Skin of body (tissue), 2 donors: ENCODE measurements around the gene RGS6. TPM values are rescaled to one million over a fixed set of nuclear protein-coding genes. Genes with fewer than 3 reads are reported as not detected.

Source experiments
- DNase-seq: peaks from one replicate; lab custom pipeline; 2025; lab: John Stamatoyannopoulos, UW
- total RNA-seq: library from RNA; depleted of rRNA; stranded (reverse); fragments of >200 nt; gene quantifications from one replicate; pipeline ENCODE4 v1.2.3, GENCODE V29; 2014

The RGS6 gene
- total RNA-seq, 1 donor from 2014 or later: 3.9 TPM

DNA sequence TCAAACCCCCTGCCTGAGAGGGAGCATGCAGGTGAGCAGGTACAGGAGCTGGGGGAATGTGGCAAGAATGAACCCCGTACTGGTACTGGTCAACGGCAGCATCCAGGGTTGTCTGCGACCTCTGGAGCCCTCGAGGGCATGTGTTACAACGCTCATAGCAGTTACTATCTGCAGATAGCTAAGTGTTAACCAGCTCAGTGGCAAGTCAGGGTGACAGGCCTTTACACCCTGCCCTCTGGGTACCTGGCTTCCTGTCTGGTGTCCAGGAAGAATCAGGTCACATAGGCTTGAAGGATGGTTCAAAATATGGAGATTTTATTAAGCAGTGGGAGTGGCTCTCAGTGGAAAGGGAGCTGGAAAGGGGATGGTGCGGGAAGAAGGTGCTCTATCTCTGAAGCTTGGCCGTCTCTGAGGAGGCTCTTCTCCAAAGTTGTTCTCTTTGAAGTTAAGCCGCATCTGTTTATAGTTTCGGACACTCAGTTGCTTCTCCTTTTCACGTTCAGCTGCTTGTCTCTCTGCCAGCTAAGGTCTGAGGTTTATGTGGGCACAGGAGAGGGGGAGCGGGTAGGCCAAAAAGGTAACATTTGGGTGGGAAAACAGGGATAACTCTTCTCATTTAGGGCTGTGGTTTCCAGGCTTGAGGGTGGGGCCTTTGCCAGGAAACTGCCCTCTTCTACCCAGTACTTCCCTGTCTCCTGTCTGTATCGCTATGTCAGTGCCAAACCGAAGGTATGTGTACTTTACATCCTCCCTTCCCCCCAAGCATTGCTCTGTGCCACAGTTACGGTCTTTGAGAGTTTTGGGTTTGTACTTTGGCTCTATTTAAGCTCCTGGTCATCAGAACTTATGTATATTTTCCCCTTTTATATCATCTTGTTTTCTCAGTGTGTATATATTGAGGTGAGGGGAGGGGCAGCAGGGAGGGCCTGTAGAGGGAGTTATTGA is 305.8 kb downstream of the RGS6 start:
- no peak for DNase-seq

DNA sequence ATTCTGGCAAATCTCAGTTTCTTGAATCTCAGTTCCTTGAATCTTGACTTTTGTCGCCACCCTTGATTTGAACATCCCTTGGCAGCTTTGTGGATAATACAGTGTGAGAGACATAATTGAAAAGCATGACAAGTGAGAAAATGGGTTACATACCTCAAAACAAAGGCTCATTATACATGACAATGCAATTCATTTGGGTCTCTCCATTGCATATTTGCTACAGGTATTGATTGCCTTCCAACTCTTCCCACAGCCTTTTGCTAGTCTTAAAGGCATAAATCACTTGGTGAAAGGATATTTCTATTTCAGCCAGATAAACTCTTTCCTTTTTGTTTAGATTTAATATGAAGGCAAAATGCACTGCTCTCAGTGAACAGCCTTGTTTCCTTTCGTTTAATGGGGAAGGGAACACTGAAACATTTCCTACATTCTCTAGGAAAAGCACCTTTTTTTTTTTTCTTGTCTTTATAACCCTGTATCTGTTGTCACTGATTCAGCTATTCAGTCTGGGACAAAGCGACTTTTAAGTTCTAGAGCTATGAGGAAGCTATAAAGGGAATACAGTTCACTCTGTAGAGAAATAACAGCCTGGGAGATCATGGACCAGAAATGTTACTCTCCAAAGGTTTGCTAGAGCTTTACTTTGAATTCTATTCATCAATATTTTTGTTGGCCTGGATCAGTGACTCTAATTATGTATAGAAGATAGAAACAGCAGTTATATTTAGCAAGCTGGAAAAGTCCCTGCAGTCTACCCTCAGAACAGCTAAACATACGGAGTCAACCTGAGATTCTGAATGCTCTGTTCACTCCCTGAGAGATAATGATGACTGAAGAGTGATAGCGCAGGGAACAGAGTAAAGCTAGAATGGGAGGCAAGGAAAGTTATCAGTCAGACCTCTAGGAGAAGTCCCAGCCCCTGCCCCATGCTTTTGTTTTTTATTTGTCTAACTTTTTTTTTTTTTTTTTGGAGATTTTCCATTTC is 311.4 kb downstream of the RGS6 start:
- DNase-seq: no peak

DNA sequence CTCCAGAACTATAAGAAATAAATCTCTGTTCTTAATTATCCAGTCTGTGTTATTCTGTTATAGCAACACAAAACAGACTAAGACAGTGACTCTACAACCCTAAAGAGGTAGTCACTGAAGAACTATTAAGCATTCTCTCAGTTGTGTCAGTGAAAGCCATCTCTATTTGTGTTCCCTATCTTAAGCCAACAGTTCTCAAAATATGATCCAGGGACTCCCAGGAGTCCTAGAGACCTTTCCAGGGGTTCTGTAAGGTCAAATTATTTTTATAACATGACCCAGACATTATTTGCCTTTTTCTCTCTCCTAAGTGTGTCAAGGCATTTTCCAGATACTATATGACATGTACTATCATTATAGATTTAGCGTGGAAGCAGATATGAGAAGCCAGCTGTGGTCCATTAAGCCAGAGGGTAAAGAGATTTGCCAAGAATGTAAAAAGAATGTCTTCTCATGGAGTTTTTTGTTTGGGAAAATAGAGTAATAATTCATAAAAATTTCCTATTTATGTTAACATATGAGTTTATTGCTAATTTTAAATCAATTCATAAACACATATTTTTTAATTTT is 315.8 kb downstream of the RGS6 start:
- no peak for DNase-seq

DNA sequence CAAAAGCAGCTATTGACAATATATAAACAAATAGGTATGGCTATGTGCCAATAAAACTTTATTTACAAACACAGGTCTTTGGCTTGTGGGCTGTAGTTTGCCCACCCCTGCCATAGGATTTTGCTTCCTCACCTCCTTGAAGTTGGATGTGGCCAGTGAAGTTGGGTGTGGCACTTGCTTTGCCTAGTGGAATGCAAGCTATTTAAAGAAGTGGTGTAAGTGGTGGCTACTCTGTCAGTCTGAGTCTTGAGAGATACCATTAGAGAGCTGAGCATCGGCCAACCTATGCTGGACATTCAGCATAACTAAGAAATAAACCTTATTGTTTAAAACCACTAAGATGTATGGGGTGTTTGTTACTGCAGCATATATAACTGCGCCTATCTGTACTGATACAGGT is 321.3 kb downstream of the RGS6 start:
- no peak for DNase-seq

DNA sequence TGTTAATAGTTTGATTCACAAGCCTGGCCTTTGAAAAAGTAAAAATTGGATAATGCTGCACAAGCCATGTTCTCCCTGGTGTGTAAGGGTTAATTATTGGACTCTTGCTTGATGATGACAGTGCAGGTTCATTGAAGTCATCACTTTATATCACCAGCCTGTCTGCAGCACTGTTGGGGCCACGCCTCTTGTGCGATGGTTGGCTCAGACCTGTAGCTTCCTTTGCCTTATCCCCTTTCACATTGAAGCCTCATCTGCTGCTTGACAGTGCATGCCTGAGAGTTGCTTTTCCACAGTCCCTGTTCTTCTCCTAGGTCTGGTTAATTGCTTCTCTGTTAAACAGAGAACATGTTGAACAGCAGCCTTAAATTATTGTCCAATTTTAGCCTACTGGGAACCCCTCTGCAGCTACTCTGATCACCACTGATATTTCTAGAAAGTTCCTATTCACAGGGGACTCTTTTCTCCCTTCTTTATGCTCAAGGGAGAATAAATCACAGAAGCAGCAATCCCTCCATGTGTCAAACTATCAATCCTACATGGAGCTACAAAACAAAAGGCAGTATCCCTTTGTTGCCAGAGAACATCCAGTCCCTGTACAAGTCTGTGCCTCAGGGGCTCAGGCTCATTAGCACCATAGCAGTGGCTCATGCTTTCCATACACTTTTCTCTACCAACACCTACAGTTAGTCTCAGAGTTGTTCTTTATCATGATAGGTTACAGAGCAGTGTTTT is 322.1 kb downstream of the RGS6 start:
- DNase-seq: no peak

DNA sequence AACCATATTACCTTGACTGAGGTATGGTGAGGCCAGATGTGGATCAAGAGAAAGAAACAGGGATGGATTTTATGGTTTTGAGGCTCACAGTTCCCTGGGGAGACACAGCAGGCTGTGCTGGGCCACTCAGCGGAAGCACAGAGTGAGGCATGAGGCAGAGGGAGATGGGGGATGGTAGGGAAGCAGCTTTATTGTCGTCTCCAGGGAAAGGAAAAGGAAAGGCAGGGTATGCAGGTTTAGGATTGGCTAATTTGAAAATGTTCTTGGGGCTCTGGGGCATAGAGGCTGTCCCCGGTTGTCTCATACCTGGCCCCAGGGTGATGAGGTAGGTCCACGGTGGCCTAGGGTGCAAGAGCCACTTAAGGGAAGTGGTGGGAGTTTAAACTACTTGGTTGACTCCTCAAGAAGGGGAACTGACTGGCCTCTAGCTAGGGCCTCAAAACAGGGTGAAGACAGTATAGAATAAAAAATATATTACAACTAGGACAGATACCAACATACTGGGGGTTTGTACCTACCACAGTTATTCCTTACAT is 322.8 kb downstream of the RGS6 start:
- DNase-seq: no peak

DNA sequence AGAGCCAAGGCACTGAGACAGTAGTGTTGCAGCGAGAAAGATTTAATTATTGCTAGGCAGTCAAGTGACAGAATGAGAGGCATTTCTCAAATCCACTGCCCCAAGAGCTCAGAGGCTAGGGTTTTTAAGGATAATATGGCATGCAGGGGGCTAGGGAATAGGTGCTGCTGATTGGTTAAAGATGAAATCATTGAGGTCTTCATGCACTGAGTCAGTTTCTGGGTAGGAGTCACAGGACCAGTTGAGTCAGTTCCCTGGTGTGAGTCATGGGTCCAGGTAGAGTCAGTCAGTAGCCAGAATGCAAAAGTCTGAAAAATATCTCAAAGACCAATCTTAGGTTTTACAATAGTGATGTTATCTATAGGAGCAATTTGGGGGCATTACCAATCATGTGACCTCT is 323.8 kb downstream of the RGS6 start:
- DNase-seq: no peak

DNA sequence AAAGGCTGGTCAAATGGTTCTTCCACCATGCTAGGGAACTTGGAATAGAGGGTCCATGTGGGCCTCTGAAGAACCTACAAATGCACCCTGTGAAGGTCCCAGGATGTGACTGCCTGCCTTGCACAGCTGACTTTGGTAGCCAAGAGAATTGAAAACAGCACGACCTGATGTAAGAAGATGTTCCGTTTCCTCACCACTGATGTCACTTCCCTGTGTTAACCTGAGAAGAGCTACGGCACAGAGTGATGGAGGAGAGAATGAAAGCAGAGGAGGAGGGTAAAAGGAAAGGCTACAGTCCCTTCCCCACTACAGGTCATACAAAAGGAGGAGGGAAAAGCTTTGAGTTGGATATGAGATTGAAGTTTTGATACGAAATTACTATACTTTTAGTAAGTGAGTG is 328.8 kb downstream of the RGS6 start:
- no peak for DNase-seq

DNA sequence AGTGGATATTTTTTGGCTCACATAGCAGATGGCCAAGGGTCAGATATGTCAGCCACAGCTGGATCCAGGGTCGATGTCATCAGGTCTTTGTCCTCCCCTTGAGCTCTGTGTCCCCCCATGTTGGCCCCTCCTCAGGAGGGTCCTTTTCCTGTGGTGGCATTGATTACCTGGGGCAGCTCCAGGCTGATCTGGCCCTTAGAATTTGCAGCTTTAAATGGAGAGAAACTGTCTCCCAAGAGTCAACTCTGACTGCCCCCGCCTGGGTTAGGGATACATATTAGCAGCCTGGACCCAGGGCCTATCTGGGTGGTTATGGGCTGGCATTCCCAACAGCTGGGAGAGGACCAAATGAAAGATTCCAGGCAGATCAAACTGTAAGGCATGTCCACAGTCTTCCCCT is 330.5 kb downstream of the RGS6 start:
- DNase-seq: no peak

DNA sequence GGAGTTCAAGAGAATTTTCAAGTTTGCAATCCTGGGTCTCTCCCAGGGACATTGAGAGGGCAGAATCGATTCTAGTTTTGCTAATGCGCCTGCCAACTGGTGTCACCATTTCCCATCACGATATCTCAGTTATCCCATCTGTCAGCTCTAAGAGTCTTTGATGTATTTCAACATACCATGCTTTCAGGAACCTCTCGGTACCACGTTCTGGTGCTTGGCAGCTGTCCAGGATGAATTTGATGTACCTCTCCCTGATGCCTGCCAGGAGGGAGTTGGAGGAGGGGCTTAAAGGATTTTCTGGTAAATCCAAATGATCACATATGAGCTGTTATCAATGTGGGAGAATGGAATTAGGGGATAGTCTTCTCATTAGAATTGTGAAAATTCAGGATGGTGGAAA is 332.5 kb downstream of the RGS6 start:
- DNase-seq: no peak

DNA sequence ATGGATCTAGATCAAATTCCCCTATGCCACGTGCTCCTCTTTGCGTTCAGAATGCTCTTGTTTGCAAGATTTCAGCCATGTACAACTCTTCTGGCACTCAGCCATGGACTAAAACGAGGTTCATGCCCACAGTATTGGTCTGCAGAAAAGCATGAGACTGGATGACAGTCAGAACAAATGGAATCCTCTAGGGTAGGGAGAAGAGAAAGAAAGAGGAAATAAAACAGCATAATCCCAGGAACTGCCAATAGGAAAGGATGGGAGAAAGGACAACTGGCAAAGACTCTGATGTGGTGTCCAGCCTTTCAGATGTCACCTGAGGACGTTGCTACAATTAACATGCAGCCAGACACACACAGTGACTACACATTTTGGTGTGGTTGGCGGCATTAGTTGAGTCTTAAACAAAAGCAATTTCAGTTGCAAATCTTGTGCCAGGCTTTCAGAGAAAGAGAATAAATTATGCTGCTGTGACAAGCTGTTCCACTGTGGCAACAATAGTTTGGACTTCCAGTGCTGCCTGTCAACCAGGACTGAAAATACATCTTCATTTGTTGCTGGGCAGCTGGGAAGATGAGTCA is 338.0 kb downstream of the RGS6 start:
- no peak for DNase-seq

DNA sequence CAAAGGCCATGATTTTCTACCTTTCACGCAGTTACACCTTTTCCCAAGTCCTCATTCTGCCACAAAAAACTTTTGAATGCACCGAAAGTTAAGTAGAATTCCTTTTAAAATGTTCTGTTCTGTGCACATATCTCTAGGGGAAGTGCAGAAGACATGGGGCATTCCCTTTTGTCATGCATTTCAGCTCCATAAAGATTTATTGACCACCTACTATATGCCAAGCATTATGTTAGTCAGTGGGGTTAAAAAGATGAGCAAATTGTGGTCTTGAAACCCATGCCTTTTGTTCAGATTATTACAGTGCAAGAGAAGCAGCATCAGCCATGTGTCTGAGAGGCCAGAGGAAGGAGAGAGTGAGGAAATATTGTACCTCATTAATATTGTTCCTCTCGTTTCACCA is 338.5 kb downstream of the RGS6 start:
- no peak for DNase-seq

DNA sequence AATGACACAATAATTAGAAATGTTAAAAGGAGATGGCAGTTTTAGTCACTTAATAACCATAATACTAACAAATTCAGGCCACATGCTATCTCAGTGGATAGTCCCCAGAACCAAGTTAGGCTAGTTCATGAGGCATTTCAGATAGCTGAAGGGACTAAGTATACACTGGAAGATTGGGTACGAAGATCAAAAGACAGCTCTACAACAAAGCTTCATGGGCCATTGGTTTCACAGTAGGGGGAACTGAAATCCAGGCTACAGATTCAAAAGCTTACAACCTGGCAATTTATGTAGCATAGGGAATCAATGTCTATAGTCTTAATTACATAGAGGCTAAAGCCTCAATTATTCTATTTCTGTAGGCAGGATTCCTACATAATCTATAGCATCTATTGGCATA is 343.0 kb downstream of the RGS6 start:
- no peak for DNase-seq

DNA sequence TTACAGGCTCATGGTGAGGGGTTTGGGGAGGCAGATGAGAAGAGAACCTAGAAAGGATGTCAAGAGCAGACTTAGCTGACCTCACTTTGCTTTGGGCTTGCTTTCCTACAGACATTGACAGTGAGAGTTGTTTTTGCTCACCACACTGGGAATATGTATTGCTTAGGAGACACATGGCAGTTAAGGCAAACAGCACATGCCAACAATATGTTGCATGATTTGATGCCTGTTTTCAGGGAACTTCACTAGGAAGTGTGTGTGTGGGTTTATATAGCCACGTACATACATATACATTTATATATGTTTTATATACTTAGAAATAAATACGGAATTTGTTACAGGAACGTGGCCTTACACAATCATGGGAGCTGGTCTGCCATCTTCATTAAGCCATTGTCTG is 346.1 kb downstream of the RGS6 start:
- DNase-seq: no peak

DNA sequence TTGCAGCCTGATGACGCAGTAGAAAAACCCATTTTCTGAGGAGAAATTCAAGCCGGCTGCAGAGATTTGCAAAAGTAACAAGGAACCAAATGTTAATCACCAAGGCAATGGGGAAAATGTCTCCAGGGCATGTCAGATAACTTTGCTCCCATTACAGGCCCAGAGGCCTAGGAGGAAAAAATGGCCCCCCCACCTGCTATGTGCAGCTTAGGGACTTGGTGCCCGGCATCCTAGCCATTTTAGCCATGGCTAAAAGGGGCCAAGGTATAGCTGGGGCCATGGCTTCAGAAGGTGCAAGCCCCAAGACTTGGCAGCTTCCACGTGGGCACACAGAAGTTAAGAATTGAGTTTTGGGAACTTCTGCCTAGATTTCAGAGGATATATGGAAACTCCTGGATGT is 351.9 kb downstream of the RGS6 start:
- DNase-seq: no peak

DNA sequence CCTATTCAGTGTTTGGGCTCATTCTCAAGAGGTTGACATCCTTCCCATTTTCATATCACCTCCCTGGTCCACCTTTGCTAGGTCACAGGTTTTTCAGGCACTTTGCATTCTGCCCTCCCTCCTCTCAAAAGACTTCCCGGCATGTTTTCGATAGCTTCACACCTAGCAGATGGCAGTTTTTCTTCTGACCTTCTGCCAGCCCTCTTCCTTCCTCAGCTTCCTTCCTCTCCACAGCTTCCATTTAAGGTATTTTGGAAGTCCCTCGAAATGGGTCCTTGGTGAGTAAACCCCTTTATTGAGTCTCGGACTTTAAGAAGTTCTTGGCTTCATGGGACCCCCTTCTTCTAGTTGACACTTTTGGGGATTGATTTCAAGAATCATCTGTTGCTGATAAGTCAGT is 358.0 kb downstream of the RGS6 start:
- DNase-seq: no peak

DNA sequence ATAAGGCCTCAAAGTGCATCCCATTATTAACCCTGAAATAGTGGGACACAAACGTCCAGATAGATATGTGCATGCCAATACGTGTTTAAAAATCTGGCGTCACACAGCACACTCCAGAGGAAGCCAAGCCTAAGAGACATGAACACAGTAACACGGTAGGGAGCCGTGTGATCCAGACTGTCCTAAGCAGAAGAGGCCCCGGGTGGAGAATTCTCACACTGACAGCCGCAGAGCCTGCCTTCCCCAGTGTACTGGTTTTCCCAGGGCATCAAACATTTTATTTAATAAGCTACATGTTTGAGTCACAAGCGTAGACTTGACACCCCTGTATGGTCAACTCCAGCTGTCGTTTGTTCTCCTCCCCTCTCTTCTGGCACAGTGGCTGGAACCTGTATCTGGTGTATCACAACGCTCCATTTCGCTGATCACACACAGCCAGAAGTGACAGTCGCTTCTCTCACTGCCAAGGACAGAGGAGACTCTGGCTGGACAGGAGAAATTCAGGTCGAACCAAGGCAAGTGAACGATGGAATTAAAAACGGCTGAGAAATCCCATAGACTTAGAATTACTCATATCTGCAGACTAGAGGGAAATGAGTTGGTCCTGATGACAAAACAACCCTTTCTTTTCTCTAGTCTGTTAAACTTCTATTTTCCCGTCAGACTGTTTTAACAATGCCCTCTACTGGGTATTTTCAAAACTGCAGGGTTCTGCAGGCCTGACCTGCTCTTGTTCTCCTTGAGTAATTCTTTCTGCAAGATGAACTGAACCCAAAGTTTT is 359.9 kb downstream of the RGS6 start:
- DNase-seq: no peak

DNA sequence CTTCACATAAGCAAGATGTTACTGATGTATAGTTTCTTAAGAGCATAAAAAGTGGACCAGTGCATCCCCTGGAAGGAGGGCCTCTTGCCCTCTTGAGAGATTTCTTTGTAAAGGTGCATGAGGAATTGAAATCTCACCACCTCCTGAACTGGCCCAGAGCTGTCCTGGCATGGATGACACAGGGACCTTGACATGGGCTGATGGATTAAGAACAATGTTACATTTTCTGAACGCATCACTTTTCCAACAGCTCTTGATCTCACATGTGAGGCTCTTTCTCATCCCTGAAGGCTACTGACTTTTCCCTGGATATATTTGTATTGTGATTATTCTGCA is 360.4 kb downstream of the RGS6 start:
- no peak for DNase-seq

DNA sequence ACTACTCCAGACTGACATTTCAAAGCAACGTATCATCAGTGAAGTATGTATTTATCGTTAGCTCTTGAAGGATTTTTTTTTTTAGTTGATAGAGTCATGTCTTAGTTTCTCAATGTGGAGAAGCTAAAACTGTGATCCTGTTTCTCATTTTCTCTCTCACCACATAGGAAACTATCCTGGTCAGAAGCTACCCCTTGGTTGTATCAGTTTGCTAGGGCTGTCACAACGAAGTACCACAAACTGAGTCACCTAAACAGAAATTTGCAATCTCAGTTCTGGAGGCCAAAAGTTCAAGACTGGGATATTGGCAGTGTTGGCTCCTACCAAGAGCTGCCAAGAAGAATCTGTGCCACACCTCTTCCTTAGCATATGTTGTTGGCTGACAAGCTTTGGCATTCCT is 369.1 kb downstream of the RGS6 start:
- DNase-seq: no peak

DNA sequence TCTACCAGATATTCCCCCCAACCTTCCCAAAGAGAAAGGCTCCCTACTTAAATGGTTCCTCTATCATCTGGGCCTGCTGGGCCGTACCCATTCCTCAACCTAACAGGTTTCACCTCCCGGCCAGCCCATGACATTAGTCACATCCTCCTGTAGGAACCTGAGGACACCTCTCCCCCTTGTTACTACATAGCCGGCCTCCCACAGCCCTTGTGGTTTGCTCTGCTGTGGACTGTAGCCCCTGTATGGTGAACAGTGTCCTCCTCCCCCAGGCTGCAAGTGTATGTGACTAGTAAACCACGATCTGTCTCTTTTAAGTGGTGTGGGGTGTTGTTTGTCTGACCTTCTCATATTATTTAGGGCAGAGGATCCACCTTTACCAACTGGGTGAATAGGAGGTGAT is 371.7 kb downstream of the RGS6 start:
- no peak for DNase-seq
